ES-I3 (cell line): ENCODE results near the gene H6PD.

Source experiments
- H3K36me3 ChIP-seq: 2 replicates; pipeline ENCODE4 v1.6.1; 2013; ENCODE audit warnings: mild to moderate bottlenecking, low read length, control low read depth, moderate library complexity; ENCODE audit not compliant: insufficient read depth
- H3K4me1 ChIP-seq: 2 replicates; pipeline ENCODE4 v1.6.1; 2013; ENCODE audit warnings: mild to moderate bottlenecking, control low read depth, low read length; ENCODE audit not compliant: insufficient read depth
- H3K9ac ChIP-seq: 2 replicates; pipeline ENCODE4 v1.6.1; 2013; ENCODE audit warnings: low read depth, mild to moderate bottlenecking, low read length, moderate library complexity
- H3K9me3 ChIP-seq: 2 replicates; pipeline ENCODE4 v1.6.1; 2013; ENCODE audit warnings: mild to moderate bottlenecking, low read length, moderate library complexity; ENCODE audit not compliant: control insufficient read depth, insufficient read depth

The H6PD gene

GRCh38 chr1:9265968-9266367, 31.4 kb downstream of the H6PD start:
- Histone ChIP-seq H3K4me1 (no peaks in the 10 kb centered on the region), H3K36me3 (no peaks in the 10 kb centered on the region), H3K9ac (no peak overlapping the region), H3K9me3 (no peaks in the 10 kb centered on the region)

- H3K4me1 ChIP-seq, result no peaks in the 10 kb centered on the region
- H3K9me3 ChIP-seq, result no peaks in the 10 kb centered on the region
- H3K36me3 ChIP-seq, result no peaks in the 10 kb centered on the region
- H3K9ac ChIP-seq, result no peak overlapping the region
These were observed 32.7 kb downstream of the H6PD start for GRCh38 chr1:9267352-9267686.

GRCh38 chr1:9267827-9268581, 33.4 kb downstream of the H6PD start:
- no peak overlapping the region for H3K9ac ChIP-seq
- no peaks in the 10 kb centered on the region for H3K9me3 ChIP-seq
- H3K36me3 ChIP-seq, result no peaks in the 10 kb centered on the region
- no peaks in the 10 kb centered on the region for H3K4me1 ChIP-seq

- H3K4me1 ChIP-seq, result no peaks in the 10 kb centered on the region
- no peak overlapping the region for H3K9ac ChIP-seq
- no peaks in the 10 kb centered on the region for H3K9me3 ChIP-seq
- no peaks in the 10 kb centered on the region for H3K36me3 ChIP-seq
These were observed 34.5 kb downstream of the H6PD start for GRCh38 chr1:9269078-9269501.

- no peaks in the 10 kb centered on the region for H3K9me3 ChIP-seq
- H3K36me3 ChIP-seq, result no peaks in the 10 kb centered on the region
- no peak overlapping the region for H3K9ac ChIP-seq
- no peaks in the 10 kb centered on the region for H3K4me1 ChIP-seq
These were observed 35.1 kb downstream of the H6PD start for GRCh38 chr1:9269721-9270120.

GRCh38 chr1:9270290-9270883, 35.8 kb downstream of the H6PD start:
- no peaks in the 10 kb centered on the region for H3K36me3 ChIP-seq
- no peaks in the 10 kb centered on the region for H3K9me3 ChIP-seq
- H3K9ac ChIP-seq, result no peak overlapping the region
- H3K4me1 ChIP-seq, result peaks cover 6% of the 10 kb centered on the region; the same call in 1 of the 2 replicates

- H3K4me1 ChIP-seq, result peaks cover 12% of the 10 kb centered on the region; the same call in 1 of the 2 replicates
- H3K36me3 ChIP-seq, result no peaks in the 10 kb centered on the region
- H3K9ac ChIP-seq, result no peak overlapping the region
- H3K9me3 ChIP-seq, result no peaks in the 10 kb centered on the region
These were observed 36.7 kb downstream of the H6PD start for GRCh38 chr1:9271283-9271682.

GRCh38 chr1:9271861-9272595, 37.5 kb downstream of the H6PD start:
- H3K4me1 ChIP-seq, result peaks cover 12% of the 10 kb centered on the region; the same call in 1 of the 2 replicates
- H3K9ac ChIP-seq, result no peak overlapping the region

GRCh38 chr1:9273177-9273576, 38.6 kb downstream of the H6PD start:
- peaks cover 12% of the 10 kb centered on the region; the same call in 1 of the 2 replicates for H3K4me1 ChIP-seq
- no peaks in the 10 kb centered on the region for H3K36me3 ChIP-seq
- H3K9me3 ChIP-seq, result no peaks in the 10 kb centered on the region
- H3K9ac ChIP-seq, result no peak overlapping the region

More at GRCh38 chr1:9271861-9272595, 37.5 kb downstream of the H6PD start:
- Histone ChIP-seq H3K36me3 (no peaks in the 10 kb centered on the region), H3K9me3 (no peaks in the 10 kb centered on the region)

- no peaks in the 10 kb centered on the region for H3K9me3 ChIP-seq
- no peak overlapping the region for H3K9ac ChIP-seq
- no peaks in the 10 kb centered on the region for H3K36me3 ChIP-seq
- H3K4me1 ChIP-seq, result peaks cover 24% of the 10 kb centered on the region; the same call in 1 of the 2 replicates
These were observed 40.6 kb downstream of the H6PD start for GRCh38 chr1:9275161-9275560.

- Histone ChIP-seq H3K9ac (no peak overlapping the region), H3K9me3 (no peaks in the 10 kb centered on the region), H3K36me3 (no peaks in the 10 kb centered on the region), H3K4me1 (peaks cover 24% of the 10 kb centered on the region; the same call in 1 of the 2 replicates)
These were observed 41.0 kb downstream of the H6PD start for GRCh38 chr1:9275567-9276034.

- H3K9ac ChIP-seq, result no peak overlapping the region
- H3K4me1 ChIP-seq, result peaks cover 24% of the 10 kb centered on the region; the same call in 1 of the 2 replicates
- no peaks in the 10 kb centered on the region for H3K9me3 ChIP-seq
- H3K36me3 ChIP-seq, result no peaks in the 10 kb centered on the region
These were observed 43.5 kb downstream of the H6PD start for GRCh38 chr1:9278116-9278515.

GRCh38 chr1:9278585-9279153, 44.1 kb downstream of the H6PD start:
- Histone ChIP-seq H3K36me3 (no peaks in the 10 kb centered on the region), H3K4me1 (peaks cover 24% of the 10 kb centered on the region; the same call in 1 of the 2 replicates), H3K9me3 (no peaks in the 10 kb centered on the region), H3K9ac (no peak overlapping the region)

GRCh38 chr1:9279172-9279840, 44.7 kb downstream of the H6PD start:
- no peak overlapping the region for H3K9ac ChIP-seq
- 0 out of 2 replicates have a peak, but pooled peaks cover 1% of the 10 kb centered on the region for H3K9me3 ChIP-seq
- no peaks in the 10 kb centered on the region for H3K36me3 ChIP-seq
- H3K4me1 ChIP-seq, result peaks cover 24% of the 10 kb centered on the region; the same call in 1 of the 2 replicates
